T-helper 1 cell (primary cell): ENCODE results near the gene AQP6.

Source experiments
- DNase-seq, 5 donors: peaks; one replicate each; pipeline ENCODE4 v3.0.0-alpha.2; 2012 to 2020
- total RNA-seq, 4 donors: gene quantifications; one replicate each; lab custom pipeline; 2026; lab: John Stamatoyannopoulos, UW

The AQP6 gene, protein sequence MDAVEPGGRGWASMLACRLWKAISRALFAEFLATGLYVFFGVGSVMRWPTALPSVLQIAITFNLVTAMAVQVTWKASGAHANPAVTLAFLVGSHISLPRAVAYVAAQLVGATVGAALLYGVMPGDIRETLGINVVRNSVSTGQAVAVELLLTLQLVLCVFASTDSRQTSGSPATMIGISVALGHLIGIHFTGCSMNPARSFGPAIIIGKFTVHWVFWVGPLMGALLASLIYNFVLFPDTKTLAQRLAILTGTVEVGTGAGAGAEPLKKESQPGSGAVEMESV
- total RNA-seq: 0 reads per million in 4 donors

DNA sequence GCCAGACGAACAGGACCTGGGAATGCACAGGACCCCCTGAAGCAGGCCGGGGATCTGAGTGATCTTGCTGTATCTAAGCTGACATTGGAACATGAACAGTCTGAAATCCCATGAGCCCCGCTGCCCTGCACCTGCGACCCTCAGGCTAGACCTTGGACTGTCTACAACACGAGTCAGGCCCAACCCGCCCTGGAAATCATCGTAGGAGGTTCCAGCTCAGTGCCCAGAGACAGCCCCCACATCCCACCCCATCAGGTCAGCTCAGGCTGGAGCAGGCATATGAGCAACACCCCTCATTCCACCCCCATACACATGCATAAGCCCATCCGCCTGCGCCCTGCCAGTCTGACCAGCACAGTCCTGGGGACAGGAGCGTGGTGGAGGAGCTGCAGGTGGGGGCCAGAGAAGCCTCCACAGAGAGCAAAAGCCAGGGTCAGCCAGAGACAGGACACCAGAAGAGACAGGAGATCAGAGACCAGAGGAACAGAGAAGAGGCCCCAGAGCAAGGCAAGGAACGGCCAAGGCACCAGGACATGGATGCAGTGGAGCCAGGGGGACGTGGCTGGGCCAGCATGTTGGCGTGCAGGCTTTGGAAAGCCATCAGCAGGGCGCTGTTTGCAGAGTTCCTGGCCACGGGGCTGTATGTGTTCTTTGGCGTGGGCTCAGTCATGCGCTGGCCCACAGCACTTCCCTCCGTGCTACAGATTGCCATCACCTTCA, at the start of gene AQP6:
Gene AQP6, plus strand, starts transcription at position 307 of the 720 bp plus-strand sequence. Its CDS starts 227 bp downstream, at position 534.
- DNase-seq: no peak

DNA sequence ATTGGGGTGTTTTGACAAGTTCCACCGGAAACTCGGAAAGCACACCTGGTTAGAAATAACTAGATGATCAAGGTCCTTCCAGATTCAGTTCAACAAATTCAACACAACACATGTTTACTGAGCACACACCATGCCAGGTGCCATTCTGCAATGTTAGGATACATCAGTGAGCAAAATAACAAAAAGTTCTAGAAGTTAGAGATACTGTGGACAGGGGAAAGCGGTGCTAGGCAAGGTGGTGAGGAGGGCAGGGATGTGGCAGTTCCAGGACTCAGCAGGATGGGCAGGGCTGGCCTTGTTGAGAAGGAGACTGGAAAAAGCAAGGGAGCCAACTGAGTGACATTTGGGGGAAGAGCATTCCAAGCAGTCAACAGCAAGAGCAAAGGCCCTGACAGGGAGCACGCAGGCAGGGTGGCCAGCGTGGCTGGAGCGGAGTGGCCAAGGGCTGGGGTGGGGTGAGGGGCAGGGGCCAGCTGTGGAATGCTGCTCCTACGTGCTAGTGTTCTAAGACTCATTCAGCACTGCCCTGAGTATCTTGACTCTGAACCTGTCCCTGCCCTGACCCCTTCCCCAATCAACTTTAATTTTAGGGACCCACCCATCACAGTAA, 49.6 kb upstream of the AQP6 start:
- DNase-seq: no peak

DNA sequence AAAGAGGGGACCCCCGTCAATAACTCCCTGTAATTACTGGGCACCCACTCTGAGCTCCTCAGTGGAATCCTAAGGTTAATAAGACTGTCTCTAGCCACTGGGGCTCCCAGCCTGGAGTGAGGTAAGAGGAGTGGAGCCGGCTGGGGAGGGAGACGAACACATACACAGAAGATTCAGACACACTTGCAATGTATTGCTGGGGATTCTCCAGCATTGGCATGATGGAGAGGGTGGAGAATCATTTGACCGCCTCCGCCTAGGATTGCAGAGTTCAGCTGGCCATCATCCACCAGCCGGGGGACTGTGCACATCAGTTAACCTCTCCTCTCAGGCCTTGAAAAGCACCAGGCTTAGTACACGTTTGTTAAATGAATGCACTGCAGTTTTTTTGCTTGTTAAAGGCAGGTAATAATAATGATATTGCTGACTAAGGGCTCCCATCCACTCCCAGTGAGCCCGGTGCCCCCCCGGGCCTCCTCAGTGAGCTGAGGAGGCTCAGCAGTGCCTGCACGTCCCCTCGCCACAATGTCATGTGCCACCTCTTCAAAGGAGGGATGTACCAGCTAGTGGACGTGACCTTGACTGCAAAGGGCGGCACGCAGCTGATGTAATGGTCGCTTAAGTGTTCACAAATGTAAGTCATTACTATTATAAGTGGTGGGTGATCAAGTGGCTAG, 48.7 kb upstream of the AQP6 start:
- no peak for DNase-seq

DNA sequence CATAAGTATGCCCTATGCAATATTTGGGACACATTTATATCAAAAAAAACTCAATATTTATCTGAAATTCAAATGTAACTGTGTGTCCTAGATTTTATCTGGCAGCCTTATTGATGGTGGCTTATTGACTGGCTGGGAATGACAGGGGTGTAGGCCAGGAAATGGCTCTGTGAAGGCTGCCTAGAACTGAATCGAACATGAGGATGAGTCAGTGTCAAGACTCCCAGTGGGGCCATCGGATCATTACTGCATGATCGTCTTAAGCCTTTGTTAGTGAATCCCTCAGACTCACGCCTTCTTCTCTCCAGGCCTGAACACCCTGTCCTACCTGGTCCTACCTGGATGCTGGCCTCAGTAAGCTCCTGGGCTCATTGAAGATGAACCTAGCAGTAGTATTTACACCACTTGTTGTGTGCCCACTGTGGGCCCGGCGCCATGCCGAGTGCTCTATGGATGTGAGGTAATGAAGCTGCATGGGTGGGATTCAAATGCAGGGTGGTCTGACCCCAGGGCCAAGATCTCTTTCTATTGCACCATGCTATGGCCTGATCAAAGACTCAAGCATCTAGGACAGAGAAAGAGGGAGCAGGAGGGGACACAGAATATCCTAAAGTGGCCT, 48.0 kb upstream of the AQP6 start:
- no peak for DNase-seq

DNA sequence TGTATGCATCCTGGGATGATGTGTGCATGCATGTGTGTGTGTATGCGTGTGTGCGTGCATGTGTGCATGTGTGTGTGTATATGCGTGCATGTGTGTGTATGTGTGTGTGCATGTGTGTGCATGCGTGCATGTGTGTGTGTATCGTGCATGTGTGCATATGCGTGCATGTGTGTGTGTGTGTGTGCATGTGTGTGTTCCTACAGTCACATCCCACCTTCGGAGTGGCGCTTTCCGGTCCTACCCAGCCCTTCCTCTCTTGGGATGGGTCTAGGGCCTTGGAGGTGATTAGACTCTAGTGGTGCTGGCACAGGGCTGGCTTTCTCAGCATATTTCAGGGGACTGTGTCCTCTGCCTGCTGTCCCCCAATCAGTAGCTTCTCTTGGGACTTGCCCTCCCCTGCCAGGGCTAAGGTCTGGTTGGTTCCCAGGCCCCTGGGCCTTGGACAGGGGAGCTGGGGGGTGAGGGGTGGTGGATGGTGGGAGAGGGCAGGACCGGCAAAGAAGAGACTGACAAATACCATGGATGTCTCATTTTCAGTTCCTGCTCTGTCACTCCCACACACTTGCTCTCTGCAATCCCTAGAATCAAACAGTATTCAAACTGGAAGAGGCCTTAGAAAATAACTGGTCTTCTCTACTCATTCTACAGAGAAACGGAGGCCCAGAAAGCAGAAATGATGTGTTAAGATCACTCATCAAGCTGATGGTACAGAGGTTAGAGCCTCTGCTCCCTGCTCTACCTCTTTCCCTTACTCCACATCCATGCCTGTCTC, 47.1 kb upstream of the AQP6 start:
- DNase-seq: no peak

DNA sequence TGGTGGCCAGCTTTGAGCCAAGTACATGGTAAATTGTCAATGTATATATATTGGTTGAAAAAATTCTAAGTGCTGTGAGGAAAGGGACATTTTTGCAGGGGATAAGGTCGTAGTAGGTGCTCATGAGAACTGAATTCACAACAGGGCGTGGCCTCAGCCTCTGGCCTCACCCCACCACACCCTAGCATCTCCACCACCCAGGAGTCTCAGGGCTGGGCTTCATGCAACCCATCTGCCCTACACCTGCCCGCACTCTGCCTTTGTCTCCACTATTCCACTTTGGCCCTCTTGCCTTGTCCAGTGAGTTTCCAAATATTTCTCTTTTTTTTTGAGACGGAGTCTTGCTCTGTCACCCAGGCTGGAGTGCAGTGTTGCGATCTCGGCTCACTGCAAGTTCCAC, 44.3 kb upstream of the AQP6 start:
- DNase-seq: no peak

DNA sequence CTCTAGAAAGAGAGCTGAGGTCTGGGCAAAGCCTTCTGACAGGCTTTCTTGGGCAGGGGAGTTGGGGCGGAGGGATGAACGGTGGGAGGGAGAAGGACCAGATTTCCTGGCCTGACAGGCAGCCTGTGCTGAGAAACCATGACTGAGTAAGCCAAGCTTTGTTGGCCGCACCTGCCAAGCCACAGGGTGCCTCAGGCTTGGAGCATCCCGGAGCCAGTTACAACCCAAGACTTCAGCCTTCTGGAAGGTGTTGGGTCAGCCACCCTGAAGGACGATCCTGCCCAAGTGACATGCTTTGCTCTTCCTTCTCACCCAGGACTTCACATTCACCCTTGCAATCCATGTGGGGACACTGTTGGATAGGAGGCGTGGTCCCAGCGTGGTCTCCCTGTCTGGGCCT, 43.2 kb upstream of the AQP6 start:
- DNase-seq: no peak

DNA sequence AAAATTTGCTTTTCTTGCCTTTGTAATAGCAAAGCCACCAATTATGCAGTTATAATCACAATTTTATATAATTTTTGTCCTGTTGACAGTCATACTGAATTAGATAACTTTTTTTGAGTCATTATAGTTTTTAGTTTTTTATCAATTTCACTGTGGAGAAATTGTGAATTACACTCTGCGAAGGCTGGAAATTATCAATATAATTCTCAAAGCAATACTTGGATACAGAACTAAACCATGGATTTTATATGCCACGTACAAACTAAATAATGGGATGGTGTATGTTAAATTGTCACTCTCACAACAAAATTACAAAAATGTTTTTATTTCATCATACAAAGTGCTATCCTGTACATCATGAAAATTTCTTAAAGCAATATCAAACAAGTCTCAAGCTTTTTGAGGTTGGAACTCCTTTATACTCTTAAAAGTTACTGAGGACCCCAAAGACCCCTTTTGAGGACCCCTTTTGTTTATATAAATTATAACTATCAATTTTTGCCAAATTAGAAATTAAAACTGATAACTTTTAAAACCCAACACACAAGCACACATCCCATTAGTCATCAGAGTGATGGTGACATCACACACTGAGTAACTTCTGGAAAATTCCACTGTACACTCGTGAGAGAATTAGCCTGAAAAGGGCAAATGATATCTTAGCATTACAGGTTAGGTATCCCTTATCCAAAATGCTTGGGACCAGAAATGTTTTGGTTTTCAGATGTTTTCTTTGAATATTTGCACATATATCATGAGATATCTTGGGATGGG, 42.0 kb upstream of the AQP6 start:
- no peak for DNase-seq

DNA sequence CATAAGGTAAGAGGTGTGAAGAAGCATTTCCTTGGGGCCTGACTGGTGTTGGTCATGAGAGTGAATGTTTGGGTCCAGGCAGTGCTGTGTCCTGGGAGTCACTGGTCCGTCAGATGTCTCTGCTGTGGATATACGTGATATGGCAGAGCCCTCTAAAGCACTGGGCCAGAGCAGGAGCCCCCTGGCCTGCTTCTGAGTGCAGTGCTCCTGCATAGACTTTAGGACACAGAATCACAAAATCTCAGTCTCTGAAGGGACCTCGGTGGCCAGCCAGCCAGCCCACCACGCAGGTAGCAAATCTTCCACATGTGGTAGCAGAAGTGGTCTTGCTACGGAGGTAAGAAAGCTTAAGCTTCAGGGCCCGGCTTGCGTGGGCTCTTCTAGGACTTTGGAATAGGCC, 40.7 kb upstream of the AQP6 start:
- no peak for DNase-seq

DNA sequence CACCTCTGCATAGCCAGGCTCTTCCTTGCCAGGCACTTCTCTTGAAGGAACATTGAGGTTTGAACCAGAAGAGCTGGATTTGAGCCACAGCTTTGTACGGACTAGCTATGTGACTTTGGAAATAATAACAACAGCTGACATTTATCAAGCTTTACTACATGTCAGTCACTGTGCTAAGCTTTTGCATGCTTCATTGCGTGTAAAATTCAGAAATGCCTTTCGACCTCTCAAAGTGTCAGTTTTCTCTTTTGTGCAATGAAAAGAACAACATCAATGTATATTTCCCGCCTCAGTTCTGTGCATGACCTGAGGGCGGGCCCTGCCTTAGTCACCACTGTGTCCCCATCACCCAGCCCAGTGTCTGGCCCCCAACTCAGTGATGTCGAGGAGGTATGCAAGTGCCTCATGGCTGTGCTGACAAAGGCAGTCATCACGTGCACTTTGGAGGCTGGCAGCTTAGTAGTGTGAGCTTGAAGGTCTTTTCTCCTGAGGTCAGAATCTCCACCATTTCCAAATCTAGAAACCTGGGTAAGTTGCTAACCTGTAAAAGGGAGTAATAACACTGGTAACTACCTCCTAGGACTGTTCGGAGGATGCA, 40.1 kb upstream of the AQP6 start:
- DNase-seq: no peak

DNA sequence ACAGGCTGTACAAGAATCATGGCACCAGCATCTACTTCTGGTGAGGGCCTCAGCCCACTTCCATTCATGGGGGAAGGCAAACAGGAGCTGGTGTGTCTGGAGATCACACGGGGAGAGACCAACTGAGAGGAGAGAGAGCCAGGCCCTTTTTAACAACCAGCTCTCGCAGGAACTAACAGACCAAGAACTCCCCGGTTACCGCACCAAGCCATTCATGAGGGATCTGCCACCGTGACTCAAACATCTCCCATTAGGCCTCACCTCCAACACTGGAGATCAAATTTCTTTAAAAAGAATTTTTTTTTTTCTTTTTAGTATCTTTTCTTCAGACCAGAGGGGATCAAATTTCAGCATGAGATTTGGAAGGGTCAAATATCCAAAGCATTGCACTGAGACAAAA, 39.0 kb upstream of the AQP6 start:
- no peak for DNase-seq

DNA sequence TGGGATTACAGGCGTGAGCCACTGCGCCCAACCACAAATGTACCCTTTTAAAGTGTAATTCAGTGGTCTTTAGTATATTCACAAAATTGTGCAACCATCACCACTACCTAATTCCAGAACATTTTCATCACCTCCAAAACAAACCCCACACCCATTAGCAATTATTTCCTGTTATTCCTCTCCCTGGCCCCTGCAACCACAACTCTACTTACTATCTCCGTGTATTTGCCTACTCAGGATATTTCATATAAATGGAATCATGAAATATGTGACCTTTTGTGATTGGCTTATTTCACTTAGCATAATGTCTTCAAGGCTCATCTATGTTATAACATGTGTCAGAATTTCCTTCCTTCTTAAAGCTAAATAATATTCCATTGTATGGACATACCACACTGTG, 38.2 kb upstream of the AQP6 start:
- no peak for DNase-seq

DNA sequence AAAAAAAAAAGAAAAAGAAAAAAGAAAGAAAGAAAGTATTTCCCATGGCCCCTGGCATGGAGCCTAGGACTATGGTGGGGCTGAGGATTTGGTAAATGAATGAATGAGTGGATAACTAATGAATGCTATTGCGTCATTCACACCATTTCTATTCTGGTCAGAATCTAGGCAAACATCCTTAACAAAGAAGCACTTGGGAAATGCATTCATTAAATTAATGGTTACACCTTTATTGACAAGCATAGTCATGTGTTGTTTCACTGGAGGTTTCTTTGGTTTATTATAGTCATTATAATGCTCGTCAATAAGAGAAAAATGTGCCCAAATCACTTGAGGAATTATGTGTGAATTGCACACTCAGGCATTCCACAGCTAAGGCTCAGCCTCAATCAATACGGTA, 35.8 kb upstream of the AQP6 start:
- no peak for DNase-seq

DNA sequence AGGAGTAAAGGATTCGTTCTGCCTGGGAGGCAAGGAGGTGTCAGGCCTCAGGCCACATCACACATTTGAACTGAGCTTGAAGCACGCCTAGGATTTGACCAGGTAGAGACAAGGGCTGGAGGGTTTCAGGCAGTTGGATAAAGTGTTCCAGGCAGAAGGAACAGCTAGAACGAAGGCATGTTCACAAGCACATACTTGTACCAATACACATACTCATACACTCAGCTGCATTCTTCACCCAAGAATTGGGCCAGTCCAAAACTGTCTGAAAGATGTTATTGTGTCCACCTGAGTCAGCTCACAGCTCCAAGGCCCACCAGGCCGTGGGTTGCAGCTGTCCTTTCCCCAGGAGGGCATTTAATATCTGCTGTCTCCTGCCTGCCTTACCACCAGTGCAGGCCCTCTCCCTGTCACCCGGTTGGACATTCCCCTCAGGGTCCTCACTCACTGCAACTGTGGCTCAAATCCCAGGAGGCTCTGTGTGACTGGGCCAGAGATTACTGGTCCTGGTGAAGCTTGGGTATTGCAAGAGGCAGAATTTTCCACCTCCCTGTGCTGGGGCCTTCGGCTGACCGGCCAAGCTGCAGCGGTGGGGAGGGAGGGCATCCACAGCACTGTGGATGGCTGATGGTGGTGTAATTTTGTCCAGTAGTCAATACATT, 35.0 kb upstream of the AQP6 start:
- no peak for DNase-seq

DNA sequence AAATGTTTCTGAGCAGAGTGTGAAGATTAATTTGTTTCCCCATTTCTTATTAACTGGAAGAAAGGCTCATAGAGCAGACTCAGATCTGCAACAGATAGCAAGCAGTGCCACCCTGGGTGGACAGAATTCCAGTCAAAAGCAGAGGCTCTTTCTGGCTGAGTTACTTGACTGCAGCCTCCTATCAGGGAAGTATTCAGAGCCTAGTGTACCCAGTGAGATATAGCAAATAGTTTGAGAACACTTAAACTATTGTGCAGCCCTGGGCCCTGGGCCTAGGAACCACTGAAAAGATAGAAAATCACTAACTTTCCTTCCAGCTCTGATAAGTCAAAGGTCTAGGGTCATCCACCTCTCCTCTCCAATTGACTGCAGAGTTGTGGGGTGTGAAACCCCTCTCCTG, 33.4 kb upstream of the AQP6 start:
- no peak for DNase-seq

DNA sequence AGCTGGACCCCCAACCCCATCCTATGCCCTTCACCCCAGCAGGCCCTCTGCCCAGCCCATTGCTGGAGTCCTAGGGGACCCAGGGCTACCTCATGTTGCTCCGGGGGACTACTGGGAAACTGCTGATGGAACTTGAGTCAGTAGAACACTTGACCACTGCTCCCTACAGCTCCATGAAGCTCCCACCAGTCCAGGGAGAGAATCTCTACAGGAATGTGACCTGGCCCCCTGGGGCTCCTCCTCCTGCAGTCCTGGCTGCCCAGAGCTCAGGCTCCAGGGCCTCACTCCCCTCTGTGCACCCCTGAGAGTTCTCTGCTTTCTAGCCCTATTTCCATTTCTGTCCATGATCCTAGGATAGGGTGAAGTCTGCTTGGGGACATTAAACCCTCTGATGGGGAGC, 33.0 kb upstream of the AQP6 start:
- DNase-seq: no peak

DNA sequence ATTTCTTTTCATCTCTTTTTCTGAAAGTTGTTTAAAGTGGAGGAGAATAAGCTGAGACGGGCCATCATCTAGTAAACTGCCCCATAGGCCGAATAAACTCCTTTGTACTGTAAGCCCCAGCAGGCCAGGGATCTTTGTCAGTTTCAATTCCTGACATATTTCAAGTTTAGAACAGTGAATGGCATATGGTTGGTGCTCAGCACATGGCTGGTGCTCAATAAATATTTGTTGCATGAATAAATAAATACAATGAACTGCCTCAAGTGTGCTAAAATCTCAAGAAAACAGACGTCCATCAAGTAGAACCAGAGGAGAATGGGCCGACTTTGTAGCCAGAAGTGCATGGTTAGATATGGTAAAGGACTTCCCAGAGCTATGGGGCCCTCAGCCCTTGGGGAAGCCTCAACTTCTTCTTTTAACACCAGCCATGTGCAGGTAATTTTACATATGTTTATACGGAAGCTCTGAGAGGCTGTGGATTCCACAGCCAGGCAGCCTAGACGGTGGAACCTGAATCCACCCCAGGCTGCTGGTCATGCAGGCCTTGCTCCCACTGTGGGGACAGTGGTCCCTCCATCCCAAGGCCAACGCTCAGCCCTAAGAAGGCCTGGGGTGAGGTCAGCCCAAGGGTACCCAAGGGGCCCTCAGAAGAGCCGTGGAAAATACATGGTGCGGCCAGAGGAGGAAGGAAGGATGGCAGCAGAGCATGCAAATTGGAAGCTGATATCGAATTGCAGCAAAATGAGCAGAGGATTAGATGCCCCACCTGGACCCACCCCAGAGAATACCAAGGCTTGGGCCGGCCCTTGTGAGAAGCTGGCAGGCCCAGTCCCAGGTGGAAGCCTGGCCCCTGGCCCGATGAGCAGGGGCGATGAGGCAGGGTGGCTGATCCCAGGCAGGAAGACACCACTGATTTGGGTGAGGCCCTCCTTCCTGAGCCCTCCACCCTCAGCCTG, 30.9 kb upstream of the AQP6 start:
- no peak for DNase-seq

DNA sequence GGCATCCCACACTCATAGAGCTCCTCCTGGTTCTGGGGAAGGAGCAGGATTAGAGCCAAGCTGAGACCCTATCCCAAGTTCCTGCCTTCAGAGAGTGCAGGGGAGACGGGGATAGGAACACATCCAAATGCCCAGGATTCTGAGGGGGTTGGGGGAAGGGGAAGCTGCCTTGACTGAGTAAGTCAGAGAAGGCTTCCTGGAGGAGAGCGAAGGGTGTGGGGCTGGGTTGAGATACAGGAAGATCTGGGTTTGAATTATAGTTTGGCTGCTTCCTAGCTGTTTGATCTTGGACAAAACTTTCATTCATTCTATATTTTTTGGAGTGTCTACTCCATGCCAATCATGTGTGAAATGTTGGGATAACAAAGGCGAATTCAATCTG, 30.2 kb upstream of the AQP6 start:
- DNase-seq: no peak

DNA sequence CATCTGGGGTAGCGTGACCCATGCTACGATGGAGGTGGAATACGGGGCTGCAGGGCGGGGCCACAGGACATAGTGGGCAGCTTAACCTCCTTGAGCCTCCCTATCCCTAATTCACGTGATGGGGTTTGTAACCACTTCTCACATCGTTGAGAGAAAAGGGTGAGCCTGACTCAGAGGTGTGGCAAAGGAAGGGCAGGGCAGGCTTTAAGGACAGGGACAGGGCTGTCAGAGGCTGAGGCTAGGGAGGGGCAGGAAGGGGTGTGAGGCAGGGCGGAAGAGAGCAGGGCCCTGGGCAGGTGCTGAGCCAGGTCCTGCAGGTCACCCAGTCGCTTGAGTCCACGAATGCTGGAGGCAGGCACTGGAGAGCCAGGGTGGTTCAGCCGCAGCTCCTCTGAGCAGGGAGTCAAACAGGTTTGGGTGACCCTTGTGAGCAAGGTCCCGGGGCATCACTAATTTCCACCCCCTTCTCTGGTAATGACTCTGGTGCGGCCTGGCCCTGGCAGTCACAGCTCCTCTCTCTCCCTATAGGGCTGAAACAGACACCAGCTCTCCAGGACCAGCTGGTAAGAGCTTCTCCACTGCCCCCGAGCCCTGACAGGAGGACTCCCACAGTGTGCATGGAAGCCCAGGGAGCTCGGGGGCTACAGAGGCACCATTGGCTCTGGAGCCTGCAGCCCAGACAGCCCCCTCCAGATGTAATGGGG, 29.7 kb upstream of the AQP6 start:
- peak in 1 of 5 donors; percentile 58 for DNase-seq
